HG02840 (cell line): ENCODE data around the gene MGRN1.
"Not testable (repeated sequence)": the region's sequence is repeated elsewhere in the genome, so short reads cannot be mapped to it uniquely, and the experiment has no call there.

ENCODE experiments used
- ATAC-seq: cut with Tn5 transposase; IDR thresholded peaks from one replicate; pipeline ENCODE4 v1.9.1; 2021; ENCODE audit warnings: mild to moderate bottlenecking, moderate library complexity, moderate number of reproducible peaks; ENCODE audit not compliant: unreplicated experiment, low FRiP score

Gene MGRN1

DNA sequence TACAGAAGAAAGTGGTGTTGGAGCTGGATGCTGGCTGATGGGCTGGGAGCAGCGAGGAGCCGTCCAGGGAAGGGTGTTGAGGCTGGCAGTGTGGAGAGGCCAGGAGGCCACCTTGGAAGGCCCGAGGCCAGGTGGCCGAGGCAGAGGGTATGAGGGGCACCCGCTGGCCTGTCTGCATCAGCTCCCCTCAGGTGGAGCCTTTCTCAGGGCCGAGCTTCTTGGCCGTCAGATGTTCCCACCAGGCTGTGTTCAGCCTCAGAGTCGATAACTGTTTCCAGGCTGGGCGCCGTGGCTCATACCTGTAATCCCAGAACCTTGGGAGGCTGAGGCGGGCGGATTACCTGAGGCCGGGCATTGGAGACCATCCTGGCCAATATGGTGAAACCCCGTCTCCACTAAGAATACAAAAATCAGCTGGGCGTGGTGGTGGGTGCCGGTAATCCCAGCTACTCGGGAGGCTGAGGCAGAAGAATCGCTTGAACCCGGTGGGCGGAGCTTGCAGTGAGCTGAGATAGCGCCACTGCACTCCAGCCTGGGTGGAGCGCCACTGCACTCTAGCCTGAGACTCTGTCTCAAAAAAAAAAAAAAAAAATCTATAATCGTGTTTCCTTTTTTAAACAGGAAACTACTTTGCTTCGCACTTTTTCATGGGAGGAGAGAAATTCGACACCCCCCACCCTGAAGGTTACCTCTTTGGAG, 25.3 kb downstream of the MGRN1 start:
- ATAC-seq = no peak

- ATAC-seq = not testable (repeated sequence)
Measured at GRCh38 chr16:4650443-4651074, 25.9 kb downstream of the MGRN1 start.

- ATAC-seq = no peak
Measured at GRCh38 chr16:4651827-4652226, 27.2 kb downstream of the MGRN1 start.

GRCh38 chr16:4652561-4652960, 27.9 kb downstream of the MGRN1 start:
- no peak for ATAC-seq

DNA sequence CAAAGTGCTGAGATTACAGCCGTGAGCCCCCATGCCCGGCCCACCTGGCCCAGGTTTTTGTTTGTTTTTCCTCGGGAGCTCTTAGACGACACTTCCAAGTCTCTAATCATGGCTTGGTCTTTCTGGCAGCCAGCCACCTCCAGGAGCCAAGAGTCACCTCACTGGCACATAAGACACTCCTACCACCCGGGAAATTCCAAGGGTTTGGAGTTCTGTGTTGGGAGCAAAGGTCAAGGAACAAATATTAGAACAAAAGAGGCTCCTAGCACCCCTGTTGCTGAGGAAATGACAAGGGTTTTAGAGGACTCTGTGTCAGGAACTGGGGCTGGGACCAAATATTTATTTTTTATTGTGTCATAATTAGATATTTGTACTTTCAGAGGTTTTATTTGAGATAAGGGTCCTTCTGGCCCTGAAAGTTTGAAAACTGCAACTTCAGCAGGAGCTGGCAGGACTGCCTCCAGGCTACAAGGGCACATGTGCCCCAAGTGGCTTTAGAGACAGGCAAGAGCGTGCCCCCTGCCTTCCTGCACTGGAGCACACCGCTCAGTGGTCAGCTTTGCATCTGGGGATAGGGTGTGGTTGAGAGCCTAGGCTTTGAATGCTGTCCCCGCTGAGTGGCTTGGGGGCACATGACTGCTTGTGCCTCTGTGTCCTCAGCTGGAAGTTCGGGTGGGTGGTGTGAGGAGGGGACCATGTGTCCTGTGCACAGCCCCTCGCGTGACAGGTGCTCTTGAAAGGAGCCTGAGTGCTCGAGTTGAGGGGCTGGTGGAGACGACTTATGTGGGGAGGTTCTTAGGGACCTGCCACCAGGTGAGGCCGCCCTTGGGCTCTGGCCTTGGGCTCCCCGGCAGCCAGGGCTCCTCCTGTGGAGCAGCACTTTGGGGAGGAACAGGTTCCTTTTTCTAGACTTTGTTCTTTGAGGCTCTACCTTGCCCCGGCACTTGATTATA, 29.7 kb downstream of the MGRN1 start:
- ATAC-seq = no peak

- no peak for ATAC-seq
Measured at GRCh38 chr16:4654964-4655590, 30.5 kb downstream of the MGRN1 start.

- ATAC-seq = no peak
Measured at GRCh38 chr16:4655801-4656200, 31.2 kb downstream of the MGRN1 start.

GRCh38 chr16:4656221-4656620, 31.6 kb downstream of the MGRN1 start:
- no peak for ATAC-seq

DNA sequence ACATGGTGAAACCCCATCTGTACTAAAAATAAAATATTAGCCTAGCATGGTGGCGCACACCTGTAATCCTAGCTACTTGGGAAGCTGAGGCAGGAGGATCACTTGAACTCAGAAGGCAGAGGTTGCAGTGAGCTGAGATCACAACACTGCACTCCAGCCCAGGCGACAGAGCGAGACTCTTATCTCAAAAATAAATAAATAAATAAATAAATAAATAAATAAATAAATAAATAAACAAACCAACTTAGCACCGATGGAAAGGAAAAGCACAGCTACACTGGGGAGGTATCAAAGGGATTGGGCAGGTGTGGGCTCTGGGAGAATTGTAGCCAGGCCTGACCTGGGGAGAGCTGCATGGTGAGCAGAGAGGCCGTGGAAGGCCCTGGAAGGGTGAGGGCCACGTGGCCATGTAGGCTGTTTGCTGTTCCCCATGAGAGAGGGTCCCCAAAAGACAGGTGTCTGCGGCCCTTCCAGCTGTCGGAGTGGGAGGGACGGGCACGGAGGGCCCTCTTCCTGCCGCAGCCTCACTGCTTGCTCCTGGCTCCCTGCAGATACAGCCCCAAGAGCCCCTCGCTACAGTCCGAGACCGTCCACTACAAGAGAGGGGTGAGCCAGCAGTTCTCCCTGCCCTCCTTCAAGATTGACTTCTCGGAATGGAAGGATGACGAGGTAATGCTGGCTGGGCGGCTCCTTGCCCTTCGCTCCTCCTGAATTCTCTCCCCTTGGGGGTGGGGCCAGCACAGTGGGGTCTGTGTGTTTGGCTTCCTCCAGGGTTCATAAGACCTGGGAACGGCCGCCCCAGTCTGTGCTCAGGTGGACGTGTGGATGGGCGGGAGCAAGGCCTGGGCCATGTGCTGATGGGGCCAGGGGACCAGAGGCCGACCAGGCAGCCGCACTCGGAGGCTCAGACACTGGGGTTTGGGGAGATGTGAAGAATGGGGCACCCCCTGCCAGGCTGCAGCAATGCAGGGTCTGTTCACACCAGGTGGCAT, 32.4 kb downstream of the MGRN1 start:
- ATAC-seq = no peak

DNA sequence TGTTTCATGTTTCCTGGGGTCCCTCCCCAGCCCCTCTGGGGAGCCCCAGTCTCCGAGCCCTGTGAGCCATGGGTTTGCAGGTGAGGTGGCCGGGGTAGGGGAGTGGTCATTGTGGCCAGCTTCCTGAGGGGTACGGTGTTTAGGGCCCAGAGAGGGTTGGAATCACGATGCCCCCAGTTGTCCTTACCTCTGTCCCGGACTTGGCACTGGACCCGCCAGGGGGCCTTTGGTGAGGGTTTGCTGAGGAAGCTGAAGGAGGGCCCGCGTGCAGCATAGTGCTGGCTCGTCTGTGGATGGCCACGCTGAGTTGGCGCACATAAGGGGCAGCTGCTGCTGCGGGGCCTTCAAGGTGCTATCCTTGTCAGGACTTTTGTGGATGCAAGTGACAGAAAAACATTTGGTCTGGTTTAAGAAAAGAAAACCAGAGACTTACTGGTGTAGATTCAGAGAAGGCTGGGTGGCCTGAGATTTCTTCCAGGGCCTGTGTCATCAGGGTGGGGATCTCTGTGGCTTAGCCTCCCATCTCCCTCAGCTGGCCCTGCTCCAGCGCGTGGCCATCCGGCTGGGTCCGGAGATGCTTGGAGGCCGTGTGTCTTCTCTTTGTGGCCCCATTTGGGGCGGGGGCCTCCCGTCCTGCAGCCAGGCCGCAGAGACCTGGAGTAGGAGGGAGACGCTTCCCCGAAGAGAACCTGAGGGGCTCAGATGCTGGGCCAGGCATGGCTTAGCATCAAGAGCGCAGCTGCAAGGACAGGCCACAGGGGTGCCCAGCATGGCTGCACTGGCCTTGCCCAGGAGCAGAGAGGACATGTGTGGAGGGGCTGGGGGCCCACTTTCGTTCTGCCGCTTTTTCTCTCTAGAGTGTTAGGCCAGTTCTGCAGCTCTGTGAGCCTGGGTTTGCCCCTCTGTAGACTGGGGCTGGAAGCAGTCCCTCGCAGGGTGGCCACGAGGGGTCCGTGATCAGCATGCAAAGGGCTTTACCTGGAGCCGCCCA, 35.0 kb downstream of the MGRN1 start:
- ATAC-seq = no peak

- ATAC-seq = no peak
Measured at GRCh38 chr16:4660454-4661007, 35.9 kb downstream of the MGRN1 start.

- no peak for ATAC-seq
Measured at GRCh38 chr16:4661661-4662060, 37.0 kb downstream of the MGRN1 start.

DNA sequence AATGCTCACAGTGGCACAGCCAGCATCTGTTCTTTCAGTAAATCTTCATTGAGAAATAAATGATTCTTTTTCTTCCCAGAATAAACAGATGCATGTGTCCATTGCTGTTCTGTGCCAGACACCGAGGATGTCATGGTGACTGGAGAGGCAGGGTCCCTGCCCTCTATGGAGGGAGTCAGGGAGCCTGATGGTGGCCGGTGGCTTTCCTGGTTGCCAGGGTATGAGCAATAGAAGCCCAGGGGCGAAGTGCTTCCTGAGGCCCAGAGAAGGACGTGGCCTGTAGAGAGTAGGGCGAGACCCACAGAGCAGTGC, 38.8 kb downstream of the MGRN1 start:
- no peak for ATAC-seq

GRCh38 chr16:4663777-4664465, 39.3 kb downstream of the MGRN1 start:
- ATAC-seq = no peak

DNA sequence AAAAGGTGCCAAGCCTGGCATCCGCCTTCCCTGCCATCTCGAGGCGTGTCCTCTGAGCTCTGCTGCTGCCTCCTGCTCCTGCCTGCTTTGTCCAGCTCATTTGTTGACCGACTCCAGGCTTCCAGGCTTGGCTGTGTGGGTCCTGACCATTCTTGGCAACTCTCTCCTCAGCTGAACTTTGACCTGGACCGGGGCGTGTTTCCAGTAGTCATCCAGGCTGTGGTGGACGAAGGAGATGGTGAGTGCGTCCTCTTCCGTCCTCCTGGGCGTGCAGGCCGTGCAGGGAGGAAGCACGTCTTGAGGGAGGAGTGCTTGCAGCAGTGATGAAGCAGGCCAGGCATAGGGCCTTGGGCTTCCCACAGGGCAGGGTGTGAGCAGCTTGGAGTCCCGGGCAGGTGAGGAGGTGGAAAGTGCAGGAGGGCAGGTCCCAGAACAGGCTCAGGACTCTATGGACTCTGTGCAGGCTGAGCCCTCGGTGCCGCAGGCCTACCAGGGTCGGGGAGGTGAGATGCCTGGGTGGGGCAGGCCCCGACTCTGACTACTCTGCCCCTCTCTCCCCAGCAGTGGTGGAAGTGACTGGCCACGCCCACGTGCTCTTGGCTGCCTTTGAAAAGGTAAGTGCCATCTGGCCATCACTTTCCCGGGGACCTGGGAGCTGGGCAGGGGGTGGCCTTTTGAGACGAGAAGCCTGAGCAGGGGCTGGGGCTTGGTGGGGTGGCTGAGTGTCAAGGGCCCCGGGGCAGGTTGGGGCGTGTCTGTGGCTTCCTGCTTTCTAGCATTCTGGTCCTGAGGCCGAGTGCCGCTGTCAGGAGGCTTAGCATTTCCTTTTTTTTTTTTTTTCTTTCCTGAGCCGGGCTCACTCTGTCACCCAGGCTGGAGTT, 40.2 kb downstream of the MGRN1 start:
- ATAC-seq = no peak

- ATAC-seq = no peak
Measured at GRCh38 chr16:4666537-4667202, 42.0 kb downstream of the MGRN1 start.
